NB4 (cell line): ENCODE results near the gene GLYATL1.

ENCODE experiments used
- DNase-seq: peaks from one replicate; pipeline ENCODE4 v3.0.0; 2010; ENCODE audit warnings: low read depth
- H3K4me3 ChIP-seq: one replicate; pipeline ENCODE4 v1.5.1; 2011; ENCODE audit warnings: mild to moderate bottlenecking, low read depth, low read length, moderate library complexity
- CTCF ChIP-seq: IDR thresholded peaks from one replicate; pipeline ENCODE4 v1.5.1; 2012; ENCODE audit warnings: low read depth, low read length
- MAX ChIP-seq: IDR thresholded peaks from 2 replicates; pipeline ENCODE4 v1.6.1; 2011; ENCODE audit warnings: low read depth, low read length
- MYC ChIP-seq: IDR thresholded peaks from 2 replicates; pipeline ENCODE4 v1.6.1; 2011; ENCODE audit warnings: low read depth, low read length
- POLR2A ChIP-seq: IDR thresholded peaks from 2 replicates; pipeline ENCODE4 v1.6.1; 2011; ENCODE audit warnings: mild to moderate bottlenecking; ENCODE audit not compliant: insufficient read length; ENCODE audit errors: extremely low read depth

GLYATL1 gene, protein sequence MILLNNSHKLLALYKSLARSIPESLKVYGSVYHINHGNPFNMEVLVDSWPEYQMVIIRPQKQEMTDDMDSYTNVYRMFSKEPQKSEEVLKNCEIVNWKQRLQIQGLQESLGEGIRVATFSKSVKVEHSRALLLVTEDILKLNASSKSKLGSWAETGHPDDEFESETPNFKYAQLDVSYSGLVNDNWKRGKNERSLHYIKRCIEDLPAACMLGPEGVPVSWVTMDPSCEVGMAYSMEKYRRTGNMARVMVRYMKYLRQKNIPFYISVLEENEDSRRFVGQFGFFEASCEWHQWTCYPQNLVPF

GRCh38 chr11:58939277-58939676 is at the start of gene GLYATL1:
Gene GLYATL1 (plus strand): TSS chr11:58939488. CDS start chr11:58947088, 7,600 bp downstream.
- H3K4me3 ChIP-seq = no peak within 1 kb of the TSS
- DNase-seq = no peak
- no peak for TF ChIP-seq POLR2A
- no peak for TF ChIP-seq CTCF
- no peak for TF ChIP-seq MAX
- no peak for TF ChIP-seq MYC

DNA sequence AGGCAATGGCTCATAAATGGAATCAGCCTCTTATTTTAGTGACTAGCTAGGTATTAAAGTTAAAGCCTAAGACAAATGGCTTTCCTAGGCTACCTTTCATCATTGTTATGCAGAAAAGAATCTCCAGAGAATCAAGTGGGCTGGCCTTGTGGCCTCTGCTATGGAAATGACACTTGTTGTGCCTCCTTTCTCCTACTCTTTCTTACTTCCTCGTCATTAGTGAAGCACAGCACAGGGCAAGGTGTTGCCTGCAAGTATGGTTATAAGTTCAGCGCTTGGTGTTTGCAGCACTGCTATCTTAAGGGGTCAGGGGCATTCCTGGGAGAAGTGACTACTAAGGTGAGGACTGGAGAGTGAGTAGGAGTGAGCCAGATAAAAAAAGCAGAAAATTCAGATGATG is 45.4 kb upstream of the GLYATL1 start:
- TF ChIP-seq MYC (no peak), CTCF (no peak), MAX (no peak), POLR2A (no peak)
- no peak overlapping the region for H3K4me3 ChIP-seq
- no peak for DNase-seq

DNA sequence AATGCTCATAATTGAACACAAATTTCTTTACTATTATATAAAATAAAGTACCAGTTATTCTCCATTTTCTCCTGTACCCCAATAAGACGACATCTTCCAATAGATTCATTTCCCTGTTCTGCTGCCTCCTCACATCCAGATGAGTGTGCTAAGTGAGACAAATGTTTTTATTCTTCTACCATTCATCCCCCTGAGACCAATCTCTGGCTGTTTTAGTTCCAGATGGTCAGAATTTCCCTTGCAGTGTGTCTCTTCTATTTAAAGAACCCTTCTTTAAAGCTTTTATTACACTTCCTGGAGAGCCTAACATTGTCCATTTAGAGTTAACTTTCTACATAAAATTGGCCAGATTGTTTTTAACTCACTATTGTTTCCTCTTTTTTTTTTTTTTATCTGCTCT is 41.2 kb upstream of the GLYATL1 start:
- TF ChIP-seq MAX (no peak), MYC (no peak), POLR2A (no peak), CTCF (no peak)
- no peak overlapping the region for H3K4me3 ChIP-seq
- no peak for DNase-seq

- TF ChIP-seq MAX (no peak), CTCF (peak; percentile 74)
- no peak overlapping the region for H3K4me3 ChIP-seq
- peak; percentile 73 for DNase-seq
Observed at GRCh38 chr11:58900479-58901420, 38.5 kb upstream of the GLYATL1 start.

DNA sequence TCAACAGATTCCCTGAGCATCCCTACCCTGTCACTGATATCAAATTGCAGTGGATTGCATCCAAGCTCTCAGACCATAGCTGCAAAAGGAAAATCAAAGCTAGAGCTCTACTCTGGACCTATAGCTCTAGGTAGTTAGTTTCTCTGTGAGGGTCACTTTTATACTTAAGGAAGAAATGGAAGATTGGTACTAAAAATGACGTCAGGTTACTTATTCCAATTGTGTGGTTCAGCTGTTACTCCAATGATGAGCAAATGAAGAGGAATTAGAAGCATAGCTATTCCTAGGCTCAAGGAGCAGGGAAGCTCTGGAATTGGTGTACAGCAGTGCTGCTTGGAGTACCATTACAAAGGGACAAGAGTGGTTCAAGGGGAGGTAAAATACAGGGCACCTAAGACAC is 36.4 kb upstream of the GLYATL1 start:
- no peak overlapping the region for H3K4me3 ChIP-seq
- TF ChIP-seq POLR2A (no peak), CTCF (no peak), MYC (no peak), MAX (no peak)
- no peak for DNase-seq
